LNCAP (cell line): ENCODE results near the gene TOP1.

Experiments
- CTCF ChIP-seq: fragments of 450-650 bp; IDR thresholded peaks from 2 replicates; pipeline ENCODE4 v1.5.1; 2017; ENCODE audit warnings: mild to moderate bottlenecking

The TOP1 gene

GRCh38 chr20:40999841-41000240, 28.8 kb upstream of the TOP1 start:
- no peak for TF ChIP-seq CTCF

- TF ChIP-seq CTCF = no peak
Observed at GRCh38 chr20:41000628-41001027, 28.0 kb upstream of the TOP1 start.

- no peak for TF ChIP-seq CTCF
Observed at GRCh38 chr20:41001497-41001896, 27.1 kb upstream of the TOP1 start.

GRCh38 chr20:41002842-41003142, 25.8 kb upstream of the TOP1 start:
- no peak for TF ChIP-seq CTCF

GRCh38 chr20:41003143-41003935, 25.3 kb upstream of the TOP1 start:
- TF ChIP-seq CTCF = no peak

- TF ChIP-seq CTCF = no peak
Observed at GRCh38 chr20:41004531-41005360, 23.9 kb upstream of the TOP1 start.

- TF ChIP-seq CTCF = no peak
Observed at GRCh38 chr20:41005361-41005729, 23.3 kb upstream of the TOP1 start.
